SK-N-SH treated with all-trans-retinoic acid at 6 μM for 48 hours (cell line): ENCODE data around the gene CES3.

Source experiments
- ATAC-seq: fragments of 200-7000 bp; cut with Tn5 transposase; 3 replicates; pipeline ENCODE4 v1.9.1; 2020; ENCODE audit warnings: mild to moderate bottlenecking, moderate library complexity
- ARNTL ChIP-seq: fragments of 450-650 bp; formaldehyde crosslinking; IDR thresholded peaks from 2 replicates; pipeline ENCODE4 v1.5.0; 2020; ENCODE audit warnings: low read depth, mild to moderate bottlenecking, moderate library complexity, borderline replicate concordance
- BACH2 ChIP-seq: fragments of 250-450 bp; sonication (Bioruptor Pico); IDR thresholded peaks from 2 replicates; pipeline ENCODE4 v1.9.0; 2021; ENCODE audit warnings: mild to moderate bottlenecking, borderline replicate concordance
- CSDC2 ChIP-seq: fragments of 250-450 bp; sonication (Bioruptor Pico); IDR thresholded peaks from 2 replicates; pipeline ENCODE4 v1.5.0; 2020; ENCODE audit warnings: mild to moderate bottlenecking, moderate library complexity
- CSRNP3 ChIP-seq: fragments of 250-450 bp; sonication (Bioruptor Pico); IDR thresholded peaks from 2 replicates; pipeline ENCODE4 v1.5.1; 2021; ENCODE audit warnings: mild to moderate bottlenecking, moderate library complexity
- ESRRG ChIP-seq: fragments of 250-450 bp; sonication (Bioruptor Pico); IDR thresholded peaks from 2 replicates; pipeline ENCODE4 v1.6.1; 2021; ENCODE audit warnings: mild to moderate bottlenecking
- GLIS3 ChIP-seq: fragments of 250-450 bp; sonication (Bioruptor Pico); IDR thresholded peaks from 2 replicates; pipeline ENCODE4 v1.5.0; 2020; ENCODE audit warnings: mild to moderate bottlenecking, moderate library complexity
- ISL1 ChIP-seq: fragments of 250-450 bp; sonication (Bioruptor Pico); IDR thresholded peaks from 2 replicates; pipeline ENCODE4 v2.1.2; 2022; ENCODE audit warnings: mild to moderate bottlenecking, moderate library complexity
- OSR1 ChIP-seq: fragments of 250-450 bp; sonication (Bioruptor Pico); IDR thresholded peaks from 2 replicates; pipeline ENCODE4 v1.8.0; 2022; ENCODE audit warnings: moderate library complexity, mild to moderate bottlenecking, inconsistent platforms
- PPARA ChIP-seq: fragments of 250-450 bp; sonication (Bioruptor Pico); IDR thresholded peaks from 2 replicates; pipeline ENCODE4 v1.5.0; 2020; ENCODE audit warnings: mild to moderate bottlenecking, borderline replicate concordance
- RARB ChIP-seq: fragments of 250-450 bp; sonication (Bioruptor Pico); IDR thresholded peaks from 2 replicates; pipeline ENCODE4 v1.8.0; 2021; ENCODE audit warnings: mild to moderate bottlenecking, moderate library complexity
- SNAI2 ChIP-seq: fragments of 250-450 bp; sonication (Bioruptor Pico); IDR thresholded peaks from 2 replicates; pipeline ENCODE4 v1.5.0; 2020; ENCODE audit warnings: mild to moderate bottlenecking, moderate library complexity
- TCF4 ChIP-seq: fragments of 250-450 bp; sonication (Bioruptor Pico); IDR thresholded peaks from 2 replicates; pipeline ENCODE4 v1.8.0; 2021; ENCODE audit warnings: mild to moderate bottlenecking, moderate library complexity, borderline replicate concordance
- TOX ChIP-seq: fragments of 250-450 bp; sonication (Bioruptor Pico); IDR thresholded peaks from 2 replicates; pipeline ENCODE4 v1.8.0; 2021; ENCODE audit warnings: mild to moderate bottlenecking, moderate library complexity, borderline replicate concordance
- ZC3H10 ChIP-seq: fragments of 250-450 bp; sonication (Bioruptor Pico); IDR thresholded peaks from 2 replicates; pipeline ENCODE4 v1.5.1; 2021; ENCODE audit warnings: mild to moderate bottlenecking, moderate library complexity
- ZFP3 ChIP-seq: fragments of 250-450 bp; sonication (Bioruptor Pico); IDR thresholded peaks from 2 replicates; pipeline ENCODE4 v1.5.0; 2020; ENCODE audit warnings: mild to moderate bottlenecking, moderate library complexity
- ZFP30 ChIP-seq: fragments of 450-650 bp; formaldehyde crosslinking; IDR thresholded peaks from 2 replicates; pipeline ENCODE4 v1.5.0; 2022; ENCODE audit warnings: mild to moderate bottlenecking, moderate library complexity
- ZNF565 ChIP-seq: fragments of 450-650 bp; formaldehyde crosslinking; conservative IDR thresholded peaks from 2 replicates; pipeline ENCODE4 v1.5.0; 2020; ENCODE audit warnings: low read depth, mild to moderate bottlenecking, moderate library complexity
- ZNF70 ChIP-seq: fragments of 450-650 bp; formaldehyde crosslinking; IDR thresholded peaks from 2 replicates; pipeline ENCODE4 v1.5.0; 2020; ENCODE audit warnings: mild to moderate bottlenecking, moderate library complexity
- ZNF8 ChIP-seq: fragments of 450-650 bp; formaldehyde crosslinking; IDR thresholded peaks from 2 replicates; pipeline ENCODE4 v1.5.0; 2020; ENCODE audit warnings: mild to moderate bottlenecking, moderate library complexity
- TF ChIP-seq, protein P1 (sequence below): fragments of 250-450 bp; sonication (Bioruptor Pico); IDR thresholded peaks from 2 replicates; pipeline ENCODE4 v1.5.1; 2020; ENCODE audit warnings: low read depth, mild to moderate bottlenecking, moderate library complexity
- TF ChIP-seq, protein P2 (sequence below): fragments of 250-450 bp; sonication (Bioruptor Pico); IDR thresholded peaks from 2 replicates; pipeline ENCODE4 v1.5.0; 2020; ENCODE audit warnings: mild to moderate bottlenecking, moderate library complexity
- TF ChIP-seq, protein P3 (sequence below): fragments of 250-450 bp; sonication (Bioruptor Pico); IDR thresholded peaks from 2 replicates; pipeline ENCODE4 v1.8.0; 2020; ENCODE audit warnings: mild to moderate bottlenecking, moderate library complexity, borderline replicate concordance

The CES3 gene

GRCh38 chr16:66940236-66940635 is 20.8 kb upstream of the CES3 start:
- no peak for TF ChIP-seq GLIS3 (CRISPR knock-in tag)
- no peak for TF ChIP-seq ISL1 (CRISPR knock-in tag)
- TF ChIP-seq ZNF565, result no peak
- no peak for TF ChIP-seq PPARA (CRISPR knock-in tag)
- TF ChIP-seq, protein P1, sequence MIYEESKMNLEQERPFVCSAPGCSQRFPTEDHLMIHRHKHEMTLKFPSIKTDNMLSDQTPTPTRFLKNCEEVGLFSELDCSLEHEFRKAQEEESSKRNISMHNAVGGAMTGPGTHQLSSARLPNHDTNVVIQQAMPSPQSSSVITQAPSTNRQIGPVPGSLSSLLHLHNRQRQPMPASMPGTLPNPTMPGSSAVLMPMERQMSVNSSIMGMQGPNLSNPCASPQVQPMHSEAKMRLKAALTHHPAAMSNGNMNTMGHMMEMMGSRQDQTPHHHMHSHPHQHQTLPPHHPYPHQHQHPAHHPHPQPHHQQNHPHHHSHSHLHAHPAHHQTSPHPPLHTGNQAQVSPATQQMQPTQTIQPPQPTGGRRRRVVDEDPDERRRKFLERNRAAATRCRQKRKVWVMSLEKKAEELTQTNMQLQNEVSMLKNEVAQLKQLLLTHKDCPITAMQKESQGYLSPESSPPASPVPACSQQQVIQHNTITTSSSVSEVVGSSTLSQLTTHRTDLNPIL (CRISPR knock-in tag), result no peak
- no peak for TF ChIP-seq ZNF70 (CRISPR knock-in tag)
- TF ChIP-seq, protein P2, sequence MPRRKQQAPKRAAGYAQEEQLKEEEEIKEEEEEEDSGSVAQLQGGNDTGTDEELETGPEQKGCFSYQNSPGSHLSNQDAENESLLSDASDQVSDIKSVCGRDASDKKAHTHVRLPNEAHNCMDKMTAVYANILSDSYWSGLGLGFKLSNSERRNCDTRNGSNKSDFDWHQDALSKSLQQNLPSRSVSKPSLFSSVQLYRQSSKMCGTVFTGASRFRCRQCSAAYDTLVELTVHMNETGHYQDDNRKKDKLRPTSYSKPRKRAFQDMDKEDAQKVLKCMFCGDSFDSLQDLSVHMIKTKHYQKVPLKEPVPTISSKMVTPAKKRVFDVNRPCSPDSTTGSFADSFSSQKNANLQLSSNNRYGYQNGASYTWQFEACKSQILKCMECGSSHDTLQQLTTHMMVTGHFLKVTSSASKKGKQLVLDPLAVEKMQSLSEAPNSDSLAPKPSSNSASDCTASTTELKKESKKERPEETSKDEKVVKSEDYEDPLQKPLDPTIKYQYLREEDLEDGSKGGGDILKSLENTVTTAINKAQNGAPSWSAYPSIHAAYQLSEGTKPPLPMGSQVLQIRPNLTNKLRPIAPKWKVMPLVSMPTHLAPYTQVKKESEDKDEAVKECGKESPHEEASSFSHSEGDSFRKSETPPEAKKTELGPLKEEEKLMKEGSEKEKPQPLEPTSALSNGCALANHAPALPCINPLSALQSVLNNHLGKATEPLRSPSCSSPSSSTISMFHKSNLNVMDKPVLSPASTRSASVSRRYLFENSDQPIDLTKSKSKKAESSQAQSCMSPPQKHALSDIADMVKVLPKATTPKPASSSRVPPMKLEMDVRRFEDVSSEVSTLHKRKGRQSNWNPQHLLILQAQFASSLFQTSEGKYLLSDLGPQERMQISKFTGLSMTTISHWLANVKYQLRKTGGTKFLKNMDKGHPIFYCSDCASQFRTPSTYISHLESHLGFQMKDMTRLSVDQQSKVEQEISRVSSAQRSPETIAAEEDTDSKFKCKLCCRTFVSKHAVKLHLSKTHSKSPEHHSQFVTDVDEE (CRISPR knock-in tag), result no peak
- TF ChIP-seq BACH2 (CRISPR knock-in tag), result no peak
- TF ChIP-seq, protein P3, sequence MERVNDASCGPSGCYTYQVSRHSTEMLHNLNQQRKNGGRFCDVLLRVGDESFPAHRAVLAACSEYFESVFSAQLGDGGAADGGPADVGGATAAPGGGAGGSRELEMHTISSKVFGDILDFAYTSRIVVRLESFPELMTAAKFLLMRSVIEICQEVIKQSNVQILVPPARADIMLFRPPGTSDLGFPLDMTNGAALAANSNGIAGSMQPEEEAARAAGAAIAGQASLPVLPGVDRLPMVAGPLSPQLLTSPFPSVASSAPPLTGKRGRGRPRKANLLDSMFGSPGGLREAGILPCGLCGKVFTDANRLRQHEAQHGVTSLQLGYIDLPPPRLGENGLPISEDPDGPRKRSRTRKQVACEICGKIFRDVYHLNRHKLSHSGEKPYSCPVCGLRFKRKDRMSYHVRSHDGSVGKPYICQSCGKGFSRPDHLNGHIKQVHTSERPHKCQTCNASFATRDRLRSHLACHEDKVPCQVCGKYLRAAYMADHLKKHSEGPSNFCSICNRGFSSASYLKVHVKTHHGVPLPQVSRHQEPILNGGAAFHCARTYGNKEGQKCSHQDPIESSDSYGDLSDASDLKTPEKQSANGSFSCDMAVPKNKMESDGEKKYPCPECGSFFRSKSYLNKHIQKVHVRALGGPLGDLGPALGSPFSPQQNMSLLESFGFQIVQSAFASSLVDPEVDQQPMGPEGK (CRISPR knock-in tag), result no peak
- no peak for TF ChIP-seq ZC3H10
- TF ChIP-seq ESRRG (CRISPR knock-in tag), result no peak
- no peak for TF ChIP-seq RARB (CRISPR knock-in tag)
- TF ChIP-seq ZFP3 (CRISPR knock-in tag), result no peak
- no peak for TF ChIP-seq SNAI2 (CRISPR knock-in tag)
- no peak for TF ChIP-seq CSDC2 (CRISPR knock-in tag)
- TF ChIP-seq ARNTL, result no peak
- no peak for TF ChIP-seq TOX
- no peak for TF ChIP-seq TCF4 (CRISPR knock-in tag)
- TF ChIP-seq, all 23 proteins: peak for 0
- ATAC-seq, result no peak

DNA sequence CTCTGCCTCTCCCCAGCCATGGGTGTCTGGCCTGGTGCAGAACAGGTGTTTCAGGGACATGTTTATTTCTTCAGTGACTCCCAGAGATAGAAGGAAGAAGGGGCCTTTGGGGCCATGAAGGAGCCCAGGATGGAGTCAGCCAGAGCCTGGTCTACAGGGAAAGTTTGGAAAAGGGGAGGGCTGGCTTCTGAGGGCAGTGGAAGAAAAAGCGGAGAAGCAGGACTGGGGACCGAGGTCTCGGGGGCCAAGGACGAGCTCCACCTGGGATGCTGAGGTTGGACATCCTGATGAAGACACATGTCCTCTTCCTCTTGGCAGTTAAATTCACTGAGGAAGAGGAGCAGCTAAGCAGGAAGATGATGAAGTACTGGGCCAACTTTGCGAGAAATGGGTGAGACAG is 18.1 kb upstream of the CES3 start:
- TF ChIP-seq ZFP30 (CRISPR knock-in tag) (no peak), CSRNP3 (CRISPR knock-in tag) (no peak), TOX (no peak)
- TF ChIP-seq, protein P1 (CRISPR knock-in tag), result no peak
- ATAC-seq, result no peak

- ATAC-seq, result no peak
- no peak for TF ChIP-seq ZNF565
- TF ChIP-seq, protein P2 (CRISPR knock-in tag), result no peak
- no peak for TF ChIP-seq ZFP3 (CRISPR knock-in tag)
- no peak for TF ChIP-seq ESRRG (CRISPR knock-in tag)
- TF ChIP-seq RARB (CRISPR knock-in tag), result no peak
- TF ChIP-seq GLIS3 (CRISPR knock-in tag), result no peak
- TF ChIP-seq, protein P3 (CRISPR knock-in tag), result no peak
- no peak for TF ChIP-seq ZNF70 (CRISPR knock-in tag)
- TF ChIP-seq ARNTL, result no peak
- no peak for TF ChIP-seq CSDC2 (CRISPR knock-in tag)
- no peak for TF ChIP-seq OSR1 (CRISPR knock-in tag)
- TF ChIP-seq TOX, result no peak
- TF ChIP-seq ZNF8, result no peak
- no peak for TF ChIP-seq TCF4 (CRISPR knock-in tag)
- TF ChIP-seq PPARA (CRISPR knock-in tag), result no peak
Observed at GRCh38 chr16:66943426-66944053, 17.5 kb upstream of the CES3 start.
